ENCODE data around the gene AGR3.

AGR3 gene

DNA sequence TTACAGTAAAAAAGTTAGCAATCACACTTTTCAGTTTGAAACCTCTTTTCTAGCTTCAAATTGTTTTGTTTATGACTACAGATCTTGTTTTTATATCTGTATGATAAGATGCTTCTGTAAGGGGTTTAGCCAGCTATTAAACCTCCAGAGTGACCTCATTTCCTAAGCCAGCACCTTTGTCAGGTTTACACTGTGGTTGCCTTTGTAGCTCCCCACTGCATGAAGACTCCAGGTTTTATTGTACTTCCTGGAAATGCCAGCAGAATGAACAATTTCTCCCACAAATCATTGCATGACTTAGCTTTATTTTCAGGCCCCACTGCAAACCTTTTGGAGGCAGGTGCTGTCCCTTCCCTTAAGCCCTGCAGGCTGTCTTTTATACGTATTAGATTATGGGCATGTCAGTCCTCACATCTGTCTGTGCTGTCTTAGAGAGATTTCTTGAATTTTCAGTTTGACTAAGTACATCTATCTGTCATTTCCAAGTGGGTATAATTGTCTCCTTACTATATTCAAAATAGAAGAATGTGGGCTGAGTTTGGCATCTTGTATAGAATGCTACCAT lies 8.2 kb upstream of the AGR3 start:
- H3K4me3 ChIP-seq (ENCODE audit: low read depth, low read length) = no peak overlapping the region
- DNase-seq (ENCODE audit: low read depth) = no peak
- TF ChIP-seq POLR2A (IDR thresholded peaks at IDR 0.05; ENCODE audit: extremely low read depth, insufficient read length) = no peak
- no peak for TF ChIP-seq MYC (IDR thresholded peaks at IDR 0.05; ENCODE audit: low read depth, low read length)
- TF ChIP-seq, protein P1, sequence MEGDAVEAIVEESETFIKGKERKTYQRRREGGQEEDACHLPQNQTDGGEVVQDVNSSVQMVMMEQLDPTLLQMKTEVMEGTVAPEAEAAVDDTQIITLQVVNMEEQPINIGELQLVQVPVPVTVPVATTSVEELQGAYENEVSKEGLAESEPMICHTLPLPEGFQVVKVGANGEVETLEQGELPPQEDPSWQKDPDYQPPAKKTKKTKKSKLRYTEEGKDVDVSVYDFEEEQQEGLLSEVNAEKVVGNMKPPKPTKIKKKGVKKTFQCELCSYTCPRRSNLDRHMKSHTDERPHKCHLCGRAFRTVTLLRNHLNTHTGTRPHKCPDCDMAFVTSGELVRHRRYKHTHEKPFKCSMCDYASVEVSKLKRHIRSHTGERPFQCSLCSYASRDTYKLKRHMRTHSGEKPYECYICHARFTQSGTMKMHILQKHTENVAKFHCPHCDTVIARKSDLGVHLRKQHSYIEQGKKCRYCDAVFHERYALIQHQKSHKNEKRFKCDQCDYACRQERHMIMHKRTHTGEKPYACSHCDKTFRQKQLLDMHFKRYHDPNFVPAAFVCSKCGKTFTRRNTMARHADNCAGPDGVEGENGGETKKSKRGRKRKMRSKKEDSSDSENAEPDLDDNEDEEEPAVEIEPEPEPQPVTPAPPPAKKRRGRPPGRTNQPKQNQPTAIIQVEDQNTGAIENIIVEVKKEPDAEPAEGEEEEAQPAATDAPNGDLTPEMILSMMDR (IDR thresholded peaks at IDR 0.05; ENCODE audit: low read depth, low read length) = no peak
- TF ChIP-seq, protein P2, sequence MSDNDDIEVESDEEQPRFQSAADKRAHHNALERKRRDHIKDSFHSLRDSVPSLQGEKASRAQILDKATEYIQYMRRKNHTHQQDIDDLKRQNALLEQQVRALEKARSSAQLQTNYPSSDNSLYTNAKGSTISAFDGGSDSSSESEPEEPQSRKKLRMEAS (IDR thresholded peaks at IDR 0.05; ENCODE audit: low read depth, low read length) = no peak

DNA sequence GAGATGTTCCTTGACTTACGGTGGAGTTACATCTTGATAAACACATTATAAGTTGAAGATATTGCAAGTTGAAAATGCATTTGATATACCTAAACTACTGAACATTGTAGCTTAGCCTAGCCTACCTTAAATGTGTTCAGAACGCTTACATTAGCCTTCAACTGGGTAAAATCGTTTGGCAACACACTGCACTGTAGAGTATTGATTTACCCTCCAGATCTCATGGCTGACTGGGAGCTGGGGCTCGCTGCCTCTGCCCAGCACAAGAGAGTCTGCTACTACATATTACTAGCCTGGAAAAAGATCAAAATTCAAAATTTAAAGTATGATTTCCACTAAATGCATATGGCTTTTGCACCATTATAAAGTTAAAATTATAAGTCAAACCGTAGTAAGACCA lies 7.5 kb upstream of the AGR3 start:
- DNase-seq (ENCODE audit: low read depth) = no peak
- H3K4me3 ChIP-seq (ENCODE audit: low read depth, low read length) = no peak overlapping the region
- TF ChIP-seq, protein P1 (IDR thresholded peaks at IDR 0.05; ENCODE audit: low read depth, low read length) = no peak

DNA sequence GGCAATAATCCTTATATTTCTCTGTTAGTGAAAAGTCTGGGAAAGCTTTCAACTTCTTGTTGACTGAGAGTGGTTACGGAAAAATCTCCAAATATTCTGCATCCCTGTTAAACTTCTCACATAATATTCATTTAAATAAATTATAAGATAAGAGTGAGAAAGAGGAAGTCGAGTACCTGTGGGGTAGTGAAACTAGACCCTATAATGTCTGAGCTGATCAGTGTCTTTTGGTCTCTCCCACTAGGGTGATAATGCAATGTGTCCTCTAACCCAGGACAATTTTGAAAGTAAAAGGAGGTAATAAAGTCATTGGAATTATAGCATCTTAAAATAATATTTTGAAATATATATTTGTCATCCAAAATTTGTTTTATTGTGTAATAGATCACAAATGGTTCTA lies 2.1 kb upstream of the AGR3 start:
- TF ChIP-seq MYC (IDR thresholded peaks at IDR 0.05; ENCODE audit: low read depth, low read length) (no peak), POLR2A (IDR thresholded peaks at IDR 0.05; ENCODE audit: extremely low read depth, insufficient read length) (no peak)
- TF ChIP-seq, protein P2 (IDR thresholded peaks at IDR 0.05; ENCODE audit: low read depth, low read length) = no peak
- TF ChIP-seq, protein P1 (IDR thresholded peaks at IDR 0.05; ENCODE audit: low read depth, low read length) = no peak
- peak; percentile 9 for DNase-seq (ENCODE audit: low read depth)
- no peak overlapping the region for H3K4me3 ChIP-seq (ENCODE audit: low read depth, low read length)

DNA sequence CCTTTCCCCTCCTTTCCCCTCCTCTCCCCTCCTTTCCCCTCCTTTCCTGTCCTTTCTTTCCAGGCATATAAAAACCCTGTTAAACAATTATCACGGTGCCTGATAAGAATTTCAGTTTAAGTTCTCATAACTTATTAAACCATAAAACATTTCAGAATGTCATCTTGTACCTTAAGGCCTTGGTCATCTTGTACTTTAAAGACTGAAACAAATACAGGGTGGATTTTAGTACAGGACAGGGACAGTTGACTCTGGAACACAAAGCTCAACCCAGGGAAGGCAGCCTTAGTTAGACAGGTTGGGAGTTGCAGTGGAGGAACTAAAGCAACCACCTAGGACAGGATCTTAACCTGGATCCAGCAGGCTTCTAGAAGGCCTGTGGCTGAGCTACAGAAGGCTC lies 1.2 kb downstream of the AGR3 start:
- TF ChIP-seq, protein P2 (IDR thresholded peaks at IDR 0.05; ENCODE audit: low read depth, low read length) = no peak
- TF ChIP-seq POLR2A (IDR thresholded peaks at IDR 0.05; ENCODE audit: extremely low read depth, insufficient read length) (no peak), MYC (IDR thresholded peaks at IDR 0.05; ENCODE audit: low read depth, low read length) (no peak)
- TF ChIP-seq, protein P1 (IDR thresholded peaks at IDR 0.05; ENCODE audit: low read depth, low read length) = no peak
- H3K4me3 ChIP-seq (ENCODE audit: low read depth, low read length) = no peak overlapping the region
- DNase-seq (ENCODE audit: low read depth) = no peak

DNA sequence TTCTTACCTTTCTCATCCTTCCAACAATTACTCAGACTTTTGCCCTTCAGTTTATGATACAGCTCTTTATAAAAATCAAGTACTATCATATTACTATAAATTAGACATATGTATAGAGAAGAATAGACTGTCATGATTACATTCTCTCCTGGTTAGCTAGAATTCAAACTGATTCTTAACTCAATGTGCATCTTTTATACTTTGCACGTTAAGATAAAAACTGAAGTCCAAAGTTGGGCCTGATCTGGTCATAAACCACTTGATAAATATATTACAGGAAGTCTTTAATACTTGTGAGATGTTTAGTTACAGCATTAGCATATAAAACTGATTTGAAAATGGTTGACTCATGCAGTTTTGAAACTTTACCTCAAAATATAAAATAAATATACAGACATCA lies 2.6 kb downstream of the AGR3 start:
- no peak for TF ChIP-seq POLR2A (IDR thresholded peaks at IDR 0.05; ENCODE audit: extremely low read depth, insufficient read length)
- no peak for DNase-seq (ENCODE audit: low read depth)
- H3K4me3 ChIP-seq (ENCODE audit: low read depth, low read length) = no peak overlapping the region

DNA sequence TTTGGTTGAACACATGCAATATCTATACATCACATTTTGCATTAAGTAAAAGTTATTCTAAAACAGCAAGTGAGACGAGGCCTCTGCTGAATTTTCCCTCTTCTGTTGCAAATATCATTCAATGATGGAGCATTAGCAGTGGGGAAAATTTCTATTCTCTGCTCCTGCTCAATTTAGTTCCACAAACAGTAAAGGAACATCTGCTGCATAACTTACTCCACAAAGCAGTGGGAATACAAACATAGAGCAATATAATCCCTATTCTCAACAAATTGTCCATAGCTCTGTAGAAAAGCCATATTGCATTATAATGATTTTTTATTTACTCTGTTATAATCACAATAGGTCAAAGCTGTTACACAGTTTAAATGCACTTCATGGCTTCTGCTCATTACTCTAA lies 5.9 kb downstream of the AGR3 start:
- no peak for TF ChIP-seq MYC (IDR thresholded peaks at IDR 0.05; ENCODE audit: low read depth, low read length)
- TF ChIP-seq POLR2A (IDR thresholded peaks at IDR 0.05; ENCODE audit: extremely low read depth, insufficient read length) = no peak
- TF ChIP-seq, protein P2 (IDR thresholded peaks at IDR 0.05; ENCODE audit: low read depth, low read length) = no peak
- TF ChIP-seq, protein P1 (IDR thresholded peaks at IDR 0.05; ENCODE audit: low read depth, low read length) = no peak
- H3K4me3 ChIP-seq (ENCODE audit: low read depth, low read length) = no peak overlapping the region
- no peak for DNase-seq (ENCODE audit: low read depth)
